NCI-H2107 treated with DMSO at 0.1 percent for 48 hours (cell line): Measurements from ENCODE around the gene JUNB.

Source experiments
- DNase-seq: peaks from one replicate; lab custom pipeline; 2025; ENCODE audit not compliant: unreplicated experiment; lab: John Stamatoyannopoulos, UW

Gene JUNB

GRCh38 chr19:12773571-12773970, 17.7 kb upstream of the JUNB start:
- no peak for DNase-seq

- DNase-seq, result peak; percentile 55
Measured at GRCh38 chr19:12774588-12775555, 16.4 kb upstream of the JUNB start, which contains the start of gene HOOK2. Gene HOOK2 (minus strand): TSS chr19:12775552. CDS start chr19:12775449, 103 bp downstream.

DNA sequence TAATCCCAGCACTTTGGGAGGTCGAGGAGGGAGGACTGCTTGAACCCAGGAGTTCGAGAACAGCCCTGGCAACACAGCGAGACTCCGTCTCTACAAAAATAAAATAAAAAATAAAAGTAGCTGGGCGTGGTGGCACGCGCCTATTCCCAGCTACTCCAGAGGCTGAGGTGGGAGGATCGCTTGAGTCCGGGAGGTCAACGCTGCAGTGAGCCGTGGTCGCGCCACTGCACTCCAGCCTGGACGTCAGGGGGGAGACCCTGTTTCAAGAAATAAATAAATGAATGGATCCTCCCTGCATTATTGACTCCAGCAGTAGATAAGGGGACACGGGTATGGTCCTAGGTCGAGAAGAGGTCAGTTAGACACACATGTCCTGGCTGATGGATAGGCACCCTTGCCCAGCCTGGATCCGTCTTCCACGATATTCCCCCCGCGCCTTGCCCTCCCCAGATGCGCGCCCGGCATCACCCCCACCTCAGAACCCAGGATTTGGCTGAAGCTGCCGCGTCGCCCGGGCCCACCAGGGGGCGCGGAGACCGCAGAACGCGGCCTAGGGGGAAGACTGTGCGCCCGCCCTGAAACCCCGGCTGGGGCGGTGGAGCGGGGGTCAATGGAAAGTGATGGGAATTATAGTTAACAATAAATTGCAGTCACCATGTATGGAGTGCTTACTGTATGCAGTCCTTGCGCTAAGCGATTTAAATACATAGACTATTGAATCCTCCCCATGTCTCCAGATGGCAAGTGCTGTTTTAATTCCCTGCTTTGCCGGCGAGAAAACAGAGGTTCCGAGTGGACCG, 13.9 kb upstream of the JUNB start:
- peak; percentile 80 for DNase-seq

DNA sequence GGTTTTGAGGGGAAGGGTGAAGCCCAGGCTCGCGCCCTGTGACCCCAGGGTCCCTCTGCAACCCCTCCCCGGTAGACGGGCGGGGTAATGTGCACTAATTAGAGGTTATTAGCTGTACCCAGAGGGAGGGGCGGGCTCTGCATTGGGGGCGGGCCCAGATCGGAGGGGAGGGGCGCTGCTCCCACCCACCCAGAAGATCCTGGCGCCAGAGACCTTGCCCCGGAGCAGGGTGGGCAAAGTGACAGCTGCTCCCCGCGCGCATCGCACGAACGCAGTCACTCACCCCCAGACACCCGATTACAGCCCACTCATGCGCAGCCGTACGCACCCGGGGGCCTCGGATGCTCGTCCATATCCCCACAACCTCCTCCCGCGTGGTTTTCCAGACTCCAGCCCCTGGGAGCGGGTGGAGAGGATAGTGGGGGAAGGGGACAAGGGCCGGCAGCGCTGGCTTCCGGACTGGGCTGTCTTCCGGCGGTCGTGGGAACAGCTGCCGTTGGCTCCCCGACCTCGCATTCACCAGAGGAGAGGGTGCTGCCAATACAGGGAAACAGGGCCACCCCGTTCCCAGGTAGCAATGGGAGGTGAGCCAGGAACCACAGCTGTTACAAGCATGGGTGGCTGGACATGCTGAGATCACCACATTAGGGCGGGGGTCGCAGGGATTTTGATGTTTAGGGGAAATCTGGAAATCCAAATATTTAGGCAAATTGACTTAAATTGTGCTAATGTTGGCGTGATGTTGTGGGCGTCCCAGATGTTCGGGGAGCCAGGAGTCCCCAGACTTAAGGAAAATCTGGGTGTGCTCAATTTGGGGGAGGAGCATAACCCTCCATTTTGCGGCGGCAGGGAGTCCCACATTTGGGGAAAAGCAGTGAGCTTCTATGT, 13.0 kb upstream of the JUNB start:
- peak; percentile 65 for DNase-seq

GRCh38 chr19:12778905-12779161, 12.5 kb upstream of the JUNB start:
- no peak for DNase-seq

DNA sequence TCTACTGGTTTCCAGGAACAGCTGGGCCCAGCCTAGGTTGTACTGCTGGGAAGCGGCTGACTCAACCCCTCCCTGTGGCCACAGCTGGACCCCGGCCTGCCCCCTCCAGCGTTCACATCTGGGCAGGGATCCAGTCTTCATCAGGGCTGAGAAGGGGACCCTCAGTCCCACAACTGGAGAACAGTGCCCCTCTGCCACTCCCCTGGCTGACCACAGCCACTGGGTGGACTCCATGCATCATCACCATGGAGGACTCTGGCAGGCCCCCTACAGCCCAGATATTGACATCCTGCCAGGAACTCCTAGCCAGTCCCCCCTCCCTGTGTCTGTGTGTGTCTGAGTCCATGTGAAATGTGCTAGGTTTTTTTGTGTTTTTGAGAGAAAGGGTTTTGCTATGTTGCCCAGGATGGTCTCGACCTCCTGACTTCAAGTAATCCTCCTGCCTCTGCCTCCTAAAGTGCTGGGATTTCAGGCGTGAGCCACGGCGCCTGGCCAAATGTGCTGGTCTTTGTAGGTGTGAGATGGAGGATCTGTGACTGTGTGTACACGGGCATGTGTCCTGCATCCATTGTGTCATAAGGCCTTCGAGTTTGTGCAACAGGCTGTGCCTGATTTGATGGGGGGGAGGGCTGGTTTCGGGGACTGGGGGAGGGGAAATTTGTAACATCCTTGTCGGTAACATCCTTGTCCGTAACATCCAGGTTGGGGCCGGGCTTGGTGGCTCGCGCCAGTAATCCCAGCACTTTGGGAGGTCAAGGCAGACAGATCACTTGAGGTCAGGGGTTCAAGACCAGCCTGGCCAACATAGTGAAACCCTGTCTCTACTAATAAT, 11.9 kb upstream of the JUNB start:
- peak; percentile 25 for DNase-seq

DNA sequence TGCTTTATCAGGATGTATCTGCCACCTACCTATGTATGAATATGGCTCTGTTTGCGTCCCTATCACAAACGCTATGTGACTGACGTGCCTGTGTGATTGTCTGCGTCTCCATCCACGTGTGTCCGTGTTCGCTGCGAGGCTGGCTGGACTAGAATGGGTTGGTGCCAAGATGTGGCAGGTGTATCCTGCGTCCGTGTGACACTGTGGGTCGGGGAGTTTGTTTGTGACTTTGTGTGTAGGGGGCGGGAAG, 9.2 kb upstream of the JUNB start:
- no peak for DNase-seq

- peak; percentile 40 for DNase-seq
Measured at GRCh38 chr19:12782424-12783290, 8.6 kb upstream of the JUNB start.

DNA sequence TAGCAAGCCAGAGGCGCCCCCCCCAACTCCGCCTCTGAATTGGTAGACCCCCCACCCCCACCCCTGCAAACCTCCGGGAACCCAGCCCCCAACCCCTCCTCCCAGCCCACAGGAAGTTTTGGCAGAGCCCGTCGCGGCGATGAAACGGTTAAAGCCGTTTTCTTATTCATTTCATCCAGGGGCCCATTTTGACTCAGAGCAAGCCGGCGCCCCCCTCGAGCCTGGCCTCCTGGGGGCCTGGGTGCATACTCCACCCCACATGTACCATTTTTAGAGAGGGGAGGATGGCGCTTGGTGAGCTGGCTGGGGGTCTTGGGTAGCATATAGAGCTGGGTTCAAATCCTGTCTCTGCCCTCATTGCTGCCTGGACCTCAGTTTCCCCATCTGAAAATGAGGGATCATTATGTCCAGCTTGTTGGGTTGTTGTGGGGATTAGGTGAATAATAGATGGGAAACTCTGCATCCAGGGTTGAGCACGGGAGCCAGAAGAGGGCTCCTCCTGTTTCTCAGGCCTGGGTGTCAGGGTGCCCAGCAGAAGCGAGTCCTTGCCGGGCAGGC, 7.9 kb upstream of the JUNB start:
- DNase-seq, result no peak

GRCh38 chr19:12783849-12784393, 7.4 kb upstream of the JUNB start:
- DNase-seq, result no peak

GRCh38 chr19:12784394-12784870, 6.9 kb upstream of the JUNB start:
- DNase-seq, result no peak

- no peak for DNase-seq
Measured at GRCh38 chr19:12784871-12785430, 6.3 kb upstream of the JUNB start.

DNA sequence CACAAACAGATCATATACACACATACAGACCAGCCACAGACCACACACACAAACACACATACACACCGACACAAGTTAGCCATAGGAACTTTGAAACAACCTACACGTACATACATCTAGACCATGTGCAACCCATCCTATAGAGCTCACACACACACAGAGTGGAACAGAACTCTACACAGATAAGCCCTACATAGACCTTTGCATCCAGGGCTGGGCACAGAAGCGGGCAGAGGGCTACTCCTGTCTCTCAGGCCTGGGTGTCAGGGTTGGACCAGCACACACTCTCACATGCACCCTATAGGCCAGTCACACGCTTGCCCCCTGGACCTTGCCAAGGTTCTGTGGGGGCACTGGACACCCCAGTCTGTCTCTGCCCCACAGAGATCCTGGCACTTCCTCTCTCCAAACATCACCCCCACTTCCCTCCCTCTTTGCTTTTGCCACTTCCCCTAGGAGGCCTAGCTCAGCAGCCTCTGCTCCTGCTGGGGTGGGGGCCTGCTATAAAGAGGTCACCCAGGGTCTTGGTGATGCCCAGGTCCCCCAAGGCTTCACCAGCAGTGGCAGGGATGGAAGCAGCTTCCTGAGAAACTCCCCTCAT, 5.8 kb upstream of the JUNB start:
- DNase-seq, result no peak

- DNase-seq, result no peak
Measured at GRCh38 chr19:12786141-12786870, 5.0 kb upstream of the JUNB start.

DNA sequence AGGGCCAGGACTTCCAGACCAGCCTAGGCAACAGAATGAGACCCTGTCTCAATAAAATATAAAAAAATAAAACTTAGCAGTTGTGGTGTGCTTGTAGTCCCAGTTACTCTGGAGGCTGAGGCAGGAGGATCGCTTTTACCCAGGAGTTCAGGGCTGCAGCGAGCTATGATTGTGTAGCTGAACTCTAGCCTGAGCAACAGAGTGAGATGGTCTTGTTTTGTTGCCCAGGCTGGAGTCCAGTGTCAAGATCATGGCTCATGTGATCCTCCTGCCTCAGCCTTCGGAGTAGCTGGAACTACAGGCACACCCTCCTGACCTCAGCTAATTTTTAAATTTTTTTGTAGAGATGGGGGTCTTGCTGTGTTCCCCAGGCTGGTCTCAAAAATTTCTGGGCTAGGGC, 4.3 kb upstream of the JUNB start:
- DNase-seq, result no peak

- no peak for DNase-seq
Measured at GRCh38 chr19:12787458-12787857, 3.8 kb upstream of the JUNB start.

- no peak for DNase-seq
Measured at GRCh38 chr19:12788042-12788681, 3.1 kb upstream of the JUNB start.
